Prostate gland (tissue), 2 donors: ENCODE data around the gene AUTS2. TPM values are rescaled to one million over a fixed set of nuclear protein-coding genes. Genes with fewer than 3 reads are reported as not detected.

Experiments used
- DNase-seq: peaks from one replicate; pipeline ENCODE4 v3.0.0-alpha.2; 2019; ENCODE audit warnings: low spot score
- H3K27ac ChIP-seq, 2 donors: fragments of 200-600 bp; sonication (generic); 2 replicates each; pipeline ENCODE4 v1.5.1; 2017 to 2019
- H3K27me3 ChIP-seq: fragments of 200-600 bp; sonication (generic); replicated peaks from 2 replicates; pipeline ENCODE4 v1.5.1; 2019; ENCODE audit not compliant: insufficient read depth
- H3K36me3 ChIP-seq, 2 donors: fragments of 200-600 bp; sonication (generic); 1 replicate in 1 of 2; 2 replicates in 1 of 2; pipeline versions ENCODE4 v1.5.1 to v1.8.1; 2017 to 2019
- H3K4me1 ChIP-seq: fragments of 200-600 bp; sonication (generic); replicated peaks from 2 replicates; pipeline ENCODE4 v1.5.1; 2019
- H3K4me3 ChIP-seq, 2 donors: fragments of 200-600 bp; sonication (generic); 2 replicates each; pipeline ENCODE4 v1.5.1; 2017 to 2019
- H3K9me3 ChIP-seq: fragments of 200-600 bp; sonication (generic); 2 replicates; pipeline ENCODE4 v1.5.1; 2017
- POLR2A ChIP-seq: fragments of 450-650 bp; IDR thresholded peaks from one replicate; pipeline ENCODE4 v1.6.1; 2016; ENCODE audit warnings: antibody characterized with exemption, mild to moderate bottlenecking
- POLR2AphosphoS5 ChIP-seq: sonication (generic); formaldehyde crosslinking; IDR thresholded peaks from one replicate; pipeline ENCODE4 v1.6.1; 2017; ENCODE audit warnings: antibody characterized with exemption
- WGBS: methylation state at CpG from one replicate; pipeline ENCODE4 v1.1.5; 2018; 5-methylcytosine and 5-hydroxymethylcytosine counted together
- intact Hi-C: fragments of 100-400 bp; cut with DNase I; formaldehyde crosslinking; loops from one replicate; pipeline ENCODE4 v1.14.2; 2022
- total RNA-seq, 2 donors: library from RNA; depleted of rRNA; stranded (reverse); fragments of >200 nt; gene quantifications; one replicate each; pipeline ENCODE4 v1.1.0, GENCODE V29; 2016
- TF ChIP-seq, protein P1 (sequence below), 4 experiments: fragments of 200-600 bp in 2 of 4; fragments of 450-650 bp in 2 of 4; sonication (generic) in 2 of 4; IDR thresholded peaks; 1 replicate in 3 of 4; 2 replicates in 1 of 4; pipeline ENCODE4 v1.5.1; 2016 to 2019; ENCODE audit warnings: antibody characterized with exemption in 4 of 4, mild to moderate bottlenecking in 2 of 4, moderate library complexity in 2 of 4

The AUTS2 gene
- total RNA-seq, 2 donors from 2014 or later = 25.0 to 55.2 TPM

DNA sequence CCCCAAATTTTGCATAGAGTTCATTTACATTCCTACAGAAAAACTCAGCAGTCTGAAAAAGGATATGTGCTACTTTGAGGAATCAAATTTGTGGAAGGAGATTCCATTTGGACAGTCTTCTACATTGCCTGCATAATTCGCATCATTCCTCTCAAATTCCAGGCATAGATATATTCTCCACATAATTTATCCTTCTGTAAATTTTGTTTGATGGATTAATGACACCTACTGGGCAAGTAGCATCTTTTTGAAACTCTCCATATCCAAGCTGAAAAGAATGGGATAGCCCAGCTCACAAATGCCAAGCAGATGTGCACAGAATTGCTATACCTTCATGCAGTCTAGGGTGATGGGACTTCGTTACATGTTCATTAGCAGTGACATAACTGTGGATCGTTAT, 515.3 kb downstream of the AUTS2 start:
- no peak for TF ChIP-seq POLR2A
- no peak for TF ChIP-seq POLR2AphosphoS5
- TF ChIP-seq, protein P1, sequence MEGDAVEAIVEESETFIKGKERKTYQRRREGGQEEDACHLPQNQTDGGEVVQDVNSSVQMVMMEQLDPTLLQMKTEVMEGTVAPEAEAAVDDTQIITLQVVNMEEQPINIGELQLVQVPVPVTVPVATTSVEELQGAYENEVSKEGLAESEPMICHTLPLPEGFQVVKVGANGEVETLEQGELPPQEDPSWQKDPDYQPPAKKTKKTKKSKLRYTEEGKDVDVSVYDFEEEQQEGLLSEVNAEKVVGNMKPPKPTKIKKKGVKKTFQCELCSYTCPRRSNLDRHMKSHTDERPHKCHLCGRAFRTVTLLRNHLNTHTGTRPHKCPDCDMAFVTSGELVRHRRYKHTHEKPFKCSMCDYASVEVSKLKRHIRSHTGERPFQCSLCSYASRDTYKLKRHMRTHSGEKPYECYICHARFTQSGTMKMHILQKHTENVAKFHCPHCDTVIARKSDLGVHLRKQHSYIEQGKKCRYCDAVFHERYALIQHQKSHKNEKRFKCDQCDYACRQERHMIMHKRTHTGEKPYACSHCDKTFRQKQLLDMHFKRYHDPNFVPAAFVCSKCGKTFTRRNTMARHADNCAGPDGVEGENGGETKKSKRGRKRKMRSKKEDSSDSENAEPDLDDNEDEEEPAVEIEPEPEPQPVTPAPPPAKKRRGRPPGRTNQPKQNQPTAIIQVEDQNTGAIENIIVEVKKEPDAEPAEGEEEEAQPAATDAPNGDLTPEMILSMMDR (IDR thresholded peaks at IDR 0.05) = no peak
- no peak overlapping the region for H3K4me3 ChIP-seq
- H3K36me3 ChIP-seq = no peaks in the 10 kb centered on the region
- no peak for DNase-seq
- no peaks in the 10 kb centered on the region for H3K4me1 ChIP-seq
- no peak overlapping the region for H3K27ac ChIP-seq
- no peaks in the 10 kb centered on the region for H3K9me3 ChIP-seq
- 97% methylated on average over 3 of the region's 3 CpGs for WGBS
- no peaks in the 10 kb centered on the region for H3K27me3 ChIP-seq
- intact Hi-C loops = no loop called here

DNA sequence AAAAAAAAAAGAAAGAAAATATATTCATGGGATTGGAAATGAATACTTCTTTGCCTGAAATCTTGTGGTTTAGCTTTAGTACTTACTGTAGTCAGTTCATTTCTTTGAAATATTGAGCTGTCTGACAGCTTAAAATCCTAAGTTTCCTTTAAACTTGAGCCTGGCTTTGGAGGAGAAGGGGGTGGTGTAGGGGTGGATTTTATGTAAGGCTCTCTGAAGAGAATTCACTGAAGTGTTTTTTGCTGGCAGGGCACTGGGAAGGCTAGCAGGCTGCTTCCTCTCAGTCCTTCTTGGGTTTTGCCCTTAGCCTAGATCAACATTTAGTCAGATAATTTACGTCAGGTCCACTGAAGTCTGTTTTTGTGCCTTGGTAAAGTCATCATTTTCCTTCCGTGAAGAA, 516.5 kb downstream of the AUTS2 start:
- intact Hi-C loops = no loop called here
- no peak overlapping the region for H3K4me3 ChIP-seq
- 93% methylated on average over 2 of the region's 2 CpGs for WGBS
- no peak for DNase-seq
- no peaks in the 10 kb centered on the region for H3K27me3 ChIP-seq
- H3K27ac ChIP-seq = no peak overlapping the region
- TF ChIP-seq POLR2AphosphoS5 = no peak
- no peak for TF ChIP-seq POLR2A
- TF ChIP-seq, protein P1 (IDR thresholded peaks at IDR 0.05) = no peak
- H3K4me1 ChIP-seq = no peaks in the 10 kb centered on the region
- H3K9me3 ChIP-seq = no peaks in the 10 kb centered on the region
- no peaks in the 10 kb centered on the region for H3K36me3 ChIP-seq

DNA sequence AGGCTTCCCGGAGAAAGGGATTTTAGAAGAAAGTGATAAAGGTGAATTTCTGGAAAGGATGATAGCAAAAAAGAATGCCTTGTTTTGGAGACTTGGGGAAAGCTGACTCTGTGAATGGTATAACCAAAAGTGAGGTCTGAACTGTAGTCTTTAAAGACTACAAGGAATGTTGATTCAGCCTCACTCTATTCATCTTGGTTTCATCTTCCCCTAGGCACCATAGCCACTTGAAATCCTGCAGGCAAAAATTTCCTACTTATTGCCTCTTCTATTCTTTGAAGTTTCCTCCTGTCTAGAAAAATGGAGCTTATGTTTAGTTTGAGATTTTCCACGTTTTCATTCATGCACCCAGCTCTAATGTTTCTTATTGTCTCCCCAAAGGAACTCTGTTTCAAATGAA, 518.0 kb downstream of the AUTS2 start:
- intact Hi-C loops = no loop called here
- WGBS = 84% methylated on average over 2 of the region's 2 CpGs
- Histone ChIP-seq H3K27ac (no peak overlapping the region), H3K27me3 (no peaks in the 10 kb centered on the region), H3K36me3 (no peaks in the 10 kb centered on the region), H3K9me3 (no peaks in the 10 kb centered on the region), H3K4me3 (no peak overlapping the region), H3K4me1 (no peaks in the 10 kb centered on the region)
- TF ChIP-seq, protein P1 (IDR thresholded peaks at IDR 0.05) = no peak
- no peak for TF ChIP-seq POLR2A
- no peak for TF ChIP-seq POLR2AphosphoS5
- no peak for DNase-seq

DNA sequence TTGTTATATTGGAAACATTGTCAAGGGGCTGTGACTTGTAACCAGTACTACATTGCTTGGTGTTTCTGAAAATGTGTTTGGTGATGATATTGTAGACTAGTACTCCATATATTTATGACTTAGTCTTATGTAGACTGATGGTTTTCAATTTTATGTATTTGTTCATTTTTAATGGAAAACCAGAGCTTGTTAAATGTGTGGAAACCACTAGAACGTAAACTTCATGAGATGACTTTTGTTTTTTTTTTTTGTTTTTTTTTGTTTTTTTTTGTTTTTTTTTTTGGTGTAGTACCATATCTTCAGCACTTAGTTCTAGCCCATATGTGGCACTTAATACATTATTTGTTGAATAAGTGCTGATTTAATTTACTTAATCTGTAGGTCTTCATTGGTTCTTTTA, 518.6 kb downstream of the AUTS2 start:
- Histone ChIP-seq H3K36me3 (no peaks in the 10 kb centered on the region), H3K9me3 (no peaks in the 10 kb centered on the region), H3K27ac (no peak overlapping the region), H3K4me1 (no peaks in the 10 kb centered on the region), H3K4me3 (no peak overlapping the region), H3K27me3 (no peaks in the 10 kb centered on the region)
- TF ChIP-seq POLR2AphosphoS5 (no peak), POLR2A (no peak)
- TF ChIP-seq, protein P1 (IDR thresholded peaks at IDR 0.05) = no peak
- DNase-seq = no peak
- intact Hi-C loops = no loop called here
- 98% methylated on average over 1 of the region's 1 CpG for WGBS

DNA sequence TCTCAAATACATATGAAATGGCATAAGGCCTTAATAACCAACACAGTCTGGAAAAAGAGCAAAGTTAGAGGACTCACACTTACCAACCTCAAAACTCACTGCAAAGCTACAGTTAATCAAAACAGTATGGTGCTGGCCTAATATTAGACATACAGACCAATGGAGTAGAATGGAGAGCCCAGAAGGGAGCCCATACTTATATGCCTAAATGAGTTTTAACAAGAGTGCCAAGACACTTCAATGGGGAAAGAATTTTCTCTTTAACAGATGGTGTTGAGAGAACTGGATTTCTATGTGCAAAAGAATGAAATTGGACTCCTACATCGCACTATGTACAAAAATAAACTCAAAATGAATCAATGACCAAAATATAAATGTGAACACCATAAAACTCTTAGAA, 522.6 kb downstream of the AUTS2 start:
- DNase-seq = no peak
- 97% methylated on average over 1 of the region's 1 CpG for WGBS
- H3K36me3 ChIP-seq = no peaks in the 10 kb centered on the region
- H3K4me1 ChIP-seq = no peaks in the 10 kb centered on the region
- H3K4me3 ChIP-seq = no peak overlapping the region
- intact Hi-C loops = no loop called here
- H3K9me3 ChIP-seq = no peaks in the 10 kb centered on the region
- no peaks in the 10 kb centered on the region for H3K27me3 ChIP-seq
- H3K27ac ChIP-seq = no peak overlapping the region
- TF ChIP-seq POLR2AphosphoS5 (no peak), POLR2A (no peak)
- TF ChIP-seq, protein P1 (IDR thresholded peaks at IDR 0.05) = no peak
